Measurements from ENCODE around the gene IKZF4.
"Not testable (repeated sequence)": the region's sequence is repeated elsewhere in the genome, so short reads cannot be mapped to it uniquely, and the experiment has no call there.

IKZF4 gene

DNA sequence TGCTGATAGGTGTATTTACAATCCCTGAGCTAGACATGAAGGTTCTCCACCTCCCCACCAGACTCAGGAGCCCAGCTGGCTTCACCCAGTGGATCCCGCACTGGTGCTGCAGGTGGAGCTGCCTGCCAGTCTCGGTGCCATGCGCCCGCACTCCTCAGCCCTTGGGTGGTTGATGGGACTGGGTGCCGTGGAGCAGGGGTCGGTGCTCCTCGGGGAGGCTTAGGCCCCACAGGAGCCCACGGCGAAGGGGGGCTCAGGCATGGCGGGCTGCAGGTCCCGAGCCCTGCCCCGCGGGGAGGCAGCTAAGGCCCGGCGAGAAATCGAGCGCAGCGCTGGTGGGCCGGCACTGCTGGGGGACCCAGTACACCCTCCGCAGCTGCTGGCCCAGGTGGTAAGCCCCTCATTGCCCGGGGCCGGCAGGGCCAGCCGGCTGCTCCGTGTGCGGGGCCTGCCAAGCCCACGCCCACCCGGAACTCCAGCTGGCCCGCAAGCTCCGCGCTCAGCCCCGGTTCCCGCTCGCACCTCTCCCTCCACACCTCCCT is 20.8 kb upstream of the IKZF4 start:
- DNase-seq, result not testable (repeated sequence)

DNA sequence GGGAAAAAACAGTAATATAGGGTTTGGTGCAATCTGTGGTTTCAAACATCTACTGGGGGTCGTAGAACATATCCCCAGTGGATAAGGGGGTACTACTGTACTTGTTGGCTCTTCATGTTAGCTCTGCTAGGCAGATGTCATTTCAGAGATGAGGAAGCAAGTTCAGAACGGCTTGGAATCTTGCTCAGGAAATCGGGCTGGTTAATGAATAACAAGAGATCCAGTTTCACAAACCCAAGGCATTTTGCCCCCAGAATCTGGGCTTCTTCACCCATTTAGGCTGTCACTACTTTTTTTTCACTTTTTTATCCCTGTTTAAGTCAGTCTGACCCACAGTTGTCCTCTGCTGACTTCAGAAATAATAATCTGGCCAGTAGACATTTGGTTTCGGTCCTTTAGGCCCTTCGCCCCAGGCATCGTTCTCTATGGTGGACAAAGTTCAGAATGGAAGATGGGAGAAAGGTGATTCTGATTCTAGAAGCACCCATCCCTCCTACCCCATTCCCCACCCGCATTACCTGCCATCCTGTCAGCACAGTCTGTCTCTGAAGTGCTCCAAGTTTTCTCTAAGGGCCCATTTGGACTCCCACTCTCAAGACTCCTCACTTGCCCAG is 19.2 kb upstream of the IKZF4 start:
- DNase-seq, result no peak

DNA sequence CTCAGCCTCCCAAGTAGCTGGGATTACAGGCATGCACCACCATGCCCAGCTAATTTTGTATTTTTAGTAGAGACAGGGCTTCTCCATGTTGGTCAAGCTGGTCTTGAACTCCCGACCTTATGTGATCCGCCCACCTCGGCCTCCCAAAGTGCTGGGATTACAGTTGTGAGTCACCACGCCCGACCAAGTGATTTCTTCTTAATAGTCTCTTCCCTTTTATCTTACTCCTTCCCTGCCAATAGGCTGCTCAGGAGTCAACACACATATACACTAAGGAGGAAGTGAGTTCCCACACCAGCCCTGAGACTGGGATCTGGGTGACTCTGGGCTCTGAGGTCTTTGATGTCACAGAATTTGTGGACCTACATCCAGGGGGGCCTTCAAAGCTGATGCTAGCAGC is 17.5 kb upstream of the IKZF4 start:
- not testable (repeated sequence) for DNase-seq

DNA sequence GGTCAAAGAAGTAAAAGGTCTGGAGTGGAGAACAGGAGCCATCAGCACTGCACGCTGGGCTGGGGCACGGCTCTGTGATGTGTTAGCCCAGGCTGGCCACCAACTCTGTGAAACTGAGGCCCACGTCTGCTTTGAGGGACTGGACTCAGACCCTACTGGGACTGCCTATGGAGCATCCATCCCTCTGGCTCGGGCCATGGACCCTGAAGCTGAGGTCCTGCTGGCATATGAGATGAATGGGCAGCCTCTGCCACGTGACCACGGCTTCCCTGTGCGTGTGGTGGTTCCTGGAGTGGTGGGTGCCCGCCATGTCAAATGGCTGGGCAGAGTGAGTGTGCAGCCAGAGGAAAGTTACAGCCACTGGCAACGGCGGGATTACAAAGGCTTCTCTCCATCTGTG is 16.6 kb upstream of the IKZF4 start:
- DNase-seq, result no peak

DNA sequence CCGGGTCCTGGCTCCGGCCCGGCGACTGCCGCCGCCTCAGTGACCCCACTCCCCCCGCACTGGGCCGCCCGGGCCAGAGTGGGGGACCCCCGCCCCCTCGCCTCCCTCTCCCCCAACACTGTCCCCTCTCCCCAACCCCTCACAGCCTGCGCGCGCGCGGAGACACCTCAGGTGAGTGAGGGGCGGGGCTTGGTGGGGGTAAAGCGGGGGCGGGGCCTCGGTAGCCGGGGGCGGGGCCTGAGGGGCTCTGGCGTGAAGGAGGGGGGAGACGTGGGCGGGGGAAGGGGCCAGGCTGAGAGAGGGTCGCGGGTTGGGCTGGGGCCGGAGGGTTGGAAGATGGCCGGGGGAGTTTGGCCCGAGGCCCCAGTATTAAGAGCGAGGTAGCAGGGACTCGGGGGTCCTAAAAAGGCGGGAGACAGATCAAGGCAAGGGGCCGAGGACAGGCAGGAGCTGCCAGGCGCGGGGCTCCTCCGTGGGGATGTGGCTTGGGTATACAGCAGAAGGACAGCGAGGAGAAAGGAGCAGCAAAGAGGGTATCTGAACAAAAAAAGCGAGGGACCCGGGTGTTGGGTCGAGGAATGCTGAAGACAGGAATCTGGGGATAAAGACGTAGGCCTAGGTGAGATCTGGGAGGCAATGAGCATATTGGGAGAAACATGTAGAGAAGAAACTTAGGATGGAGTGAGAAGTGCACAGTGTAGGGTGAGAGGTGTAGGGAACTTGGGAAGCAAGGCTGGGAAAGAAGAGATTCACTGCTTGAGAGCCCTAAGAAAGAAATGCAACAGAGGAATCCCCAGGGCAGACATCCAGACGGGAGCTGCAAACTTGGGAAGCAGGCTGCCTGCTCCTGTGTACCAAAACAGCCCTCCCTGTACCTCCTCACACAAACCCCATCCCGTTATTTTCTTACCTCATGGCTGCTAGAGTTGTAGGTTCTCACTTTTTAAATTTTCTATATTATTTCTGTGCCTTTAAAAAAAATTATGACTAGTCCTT is 13.0 kb upstream of the IKZF4 start:
- DNase-seq, result peak; percentile 76

DNA sequence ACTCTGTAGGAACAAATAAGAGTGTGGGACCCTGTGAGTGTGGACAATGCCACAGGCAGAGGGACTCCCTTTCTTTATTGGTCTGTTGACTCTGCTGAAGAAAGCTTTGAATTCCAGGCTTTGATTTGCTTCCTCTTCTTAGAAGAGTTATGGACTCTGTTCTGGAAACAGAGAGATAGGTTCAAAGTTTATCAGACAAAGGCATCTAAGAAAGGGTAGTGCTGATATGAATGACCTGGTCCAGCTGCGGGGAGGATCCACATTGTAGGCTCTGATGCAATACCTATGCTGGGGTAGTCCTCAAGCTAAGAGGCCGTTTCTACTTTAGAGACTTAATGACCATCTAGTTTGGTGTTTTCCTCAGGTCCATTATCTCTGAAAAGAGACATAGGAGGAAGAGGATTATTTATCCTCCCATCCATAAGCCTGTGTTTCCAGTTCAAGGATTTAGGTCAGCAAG is 10.7 kb upstream of the IKZF4 start:
- no peak for DNase-seq

DNA sequence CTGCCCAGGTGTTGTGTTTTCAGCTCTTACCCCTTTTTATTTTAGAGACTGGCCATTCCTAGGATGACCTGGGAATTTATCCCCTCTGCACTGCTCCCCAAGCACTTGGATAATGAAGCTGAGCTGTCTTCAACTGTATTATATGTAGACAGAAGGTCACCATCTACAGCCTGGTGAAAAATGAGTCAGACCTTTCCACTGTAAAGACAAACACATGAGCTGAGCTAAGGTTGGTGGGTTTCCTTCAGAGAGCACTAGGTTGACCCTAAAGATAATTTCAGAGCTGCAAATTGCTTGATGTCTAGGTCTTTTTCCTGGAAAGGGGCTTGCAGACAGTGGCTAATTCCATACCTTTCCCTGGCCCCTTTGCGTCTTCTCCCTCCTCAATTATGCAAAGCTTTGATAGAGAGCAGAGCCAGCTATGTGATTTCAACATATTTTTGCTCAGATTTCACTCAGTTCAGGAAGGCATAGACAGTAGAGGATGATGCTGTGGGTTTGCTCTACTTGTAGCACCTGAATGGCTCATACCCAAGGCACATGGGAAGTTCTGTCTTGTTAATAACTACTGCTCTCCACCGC is 9.2 kb upstream of the IKZF4 start:
- no peak for DNase-seq

DNA sequence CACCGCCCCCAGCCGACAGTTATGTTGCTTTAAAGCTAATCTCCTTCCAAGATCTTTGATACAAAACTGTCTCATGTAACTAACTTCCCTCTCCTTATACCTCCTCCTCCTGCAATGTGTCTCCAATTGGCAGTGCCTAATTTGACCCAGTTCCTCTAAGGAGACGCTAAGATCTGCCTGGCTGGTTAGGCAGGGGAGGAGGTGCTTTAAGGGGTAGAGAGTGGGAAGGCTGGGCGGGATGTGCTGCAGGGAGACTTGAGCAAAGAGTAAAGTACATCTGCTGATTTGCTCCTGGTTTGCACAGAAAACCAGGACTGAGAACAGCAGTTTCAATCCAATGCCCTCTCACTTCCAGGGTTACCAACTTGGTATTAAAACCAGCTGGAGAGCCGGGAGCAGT is 7.4 kb upstream of the IKZF4 start:
- DNase-seq, result no peak

DNA sequence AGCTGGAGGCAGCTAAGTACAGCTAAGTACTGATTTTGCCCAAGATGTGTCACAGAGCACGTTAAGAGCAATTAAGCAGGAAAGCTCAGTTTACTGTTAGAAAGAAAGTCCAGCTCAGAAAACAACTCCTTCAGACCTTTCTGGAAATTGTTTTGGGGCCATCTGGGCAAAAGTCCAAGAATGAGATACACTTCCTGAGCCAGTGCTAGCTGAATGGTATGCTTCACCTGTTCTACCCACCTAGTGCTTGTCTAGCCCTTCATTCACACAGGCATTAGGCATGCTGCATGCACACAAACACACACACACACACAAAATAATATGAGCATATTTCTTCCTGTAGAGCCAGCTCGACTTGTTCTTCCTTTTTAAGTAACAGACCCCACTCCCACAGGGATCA is 6.6 kb upstream of the IKZF4 start:
- no peak for DNase-seq

DNA sequence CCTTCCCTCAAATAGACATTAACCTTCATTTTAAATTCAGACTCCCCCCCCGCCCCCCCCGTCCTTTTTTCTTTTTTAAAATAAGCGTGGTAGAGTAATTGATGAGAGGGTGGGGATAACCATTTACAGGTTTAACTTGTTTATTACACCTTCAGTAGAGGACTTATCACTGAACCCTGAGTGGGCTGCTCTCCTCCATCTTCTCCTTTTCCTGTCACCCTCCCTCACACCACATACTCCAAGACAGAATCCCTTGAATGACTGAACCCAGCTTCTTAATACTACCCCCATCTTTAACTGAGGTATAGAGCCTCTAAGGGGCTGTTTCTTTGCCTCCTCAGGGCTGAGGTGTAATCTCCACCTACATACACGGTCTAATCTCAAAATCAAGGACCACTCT is 3.7 kb upstream of the IKZF4 start:
- no peak for DNase-seq

DNA sequence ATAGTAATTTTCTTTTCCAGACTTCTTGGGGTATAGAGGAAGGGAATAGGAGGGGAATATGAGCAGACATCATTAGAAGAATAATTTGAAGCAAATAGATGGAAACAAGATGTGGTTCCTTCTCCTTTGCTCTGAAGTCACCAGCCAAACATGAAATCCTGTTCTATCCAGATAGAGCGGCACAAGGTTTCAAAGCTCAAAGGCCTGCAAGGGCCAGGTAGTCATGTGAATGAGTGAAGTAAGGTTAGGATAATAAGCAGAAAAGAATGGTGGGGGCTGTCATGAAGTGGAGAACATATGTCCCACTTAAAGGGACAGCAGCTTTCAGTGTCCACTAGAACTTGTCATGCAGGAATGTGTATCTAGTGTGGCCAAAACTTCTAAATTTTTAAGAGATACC is 2.5 kb upstream of the IKZF4 start:
- no peak for DNase-seq

DNA sequence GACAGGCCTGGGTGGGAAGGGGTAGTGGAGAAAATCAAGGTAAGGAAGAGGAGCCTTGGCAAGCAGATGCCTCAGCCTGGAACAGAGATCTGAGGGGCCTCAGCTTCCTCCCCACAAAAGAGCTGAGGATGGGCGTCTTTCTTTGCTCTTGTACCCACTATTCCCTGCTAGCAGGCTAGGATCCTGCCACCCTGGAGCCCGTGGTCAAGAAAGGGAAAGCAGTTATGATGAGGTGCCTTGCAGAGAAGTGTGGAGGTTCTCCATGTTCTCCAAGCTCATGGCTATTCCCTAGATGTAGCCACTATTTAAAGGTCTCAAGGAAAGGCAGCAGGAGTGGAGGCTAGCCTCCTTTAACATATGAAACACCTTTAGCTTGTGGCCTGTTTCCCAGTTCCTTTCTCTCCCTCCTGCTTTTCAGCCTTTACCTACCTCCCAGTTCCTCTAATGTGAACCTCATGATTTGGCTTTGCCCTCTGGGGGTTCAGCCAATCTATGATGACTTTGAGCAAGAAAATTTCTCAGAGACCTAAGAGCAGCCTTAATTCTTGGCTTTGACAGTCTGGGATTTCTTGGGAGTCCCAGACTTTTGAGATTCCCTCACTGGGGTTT is 1.1 kb downstream of the IKZF4 start:
- no peak for DNase-seq

DNA sequence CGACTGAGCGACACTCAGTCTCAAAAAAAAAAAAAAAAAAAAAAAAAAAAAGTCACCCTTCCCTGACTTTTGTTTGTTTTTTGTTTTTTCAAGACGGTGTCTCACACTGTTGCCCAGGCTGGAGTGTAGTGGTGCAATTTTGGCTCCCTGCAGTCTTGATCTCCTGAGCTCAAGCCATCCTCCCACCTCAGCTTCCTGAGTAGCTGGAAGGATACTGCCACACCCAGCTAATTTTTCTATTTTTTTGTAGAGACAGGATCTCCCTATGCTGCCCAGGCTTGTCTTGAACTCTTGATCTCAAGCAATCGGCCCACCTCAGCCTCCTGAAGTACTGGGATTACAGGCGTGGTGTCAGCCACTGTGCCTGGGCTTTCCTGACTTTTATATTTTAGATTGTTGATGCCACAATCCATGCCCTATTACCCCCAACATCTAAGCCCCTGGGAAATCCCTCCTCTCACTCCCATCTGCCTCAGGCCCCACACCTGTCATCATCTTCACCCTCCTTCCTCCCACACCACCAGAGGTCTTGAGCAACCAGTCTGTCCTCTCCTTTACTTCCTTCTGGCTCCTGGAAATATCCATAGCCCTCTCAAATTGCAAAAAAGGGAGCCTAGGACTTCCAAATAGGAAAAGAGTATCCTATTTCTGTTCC is 7.8 kb downstream of the IKZF4 start:
- no peak for DNase-seq

DNA sequence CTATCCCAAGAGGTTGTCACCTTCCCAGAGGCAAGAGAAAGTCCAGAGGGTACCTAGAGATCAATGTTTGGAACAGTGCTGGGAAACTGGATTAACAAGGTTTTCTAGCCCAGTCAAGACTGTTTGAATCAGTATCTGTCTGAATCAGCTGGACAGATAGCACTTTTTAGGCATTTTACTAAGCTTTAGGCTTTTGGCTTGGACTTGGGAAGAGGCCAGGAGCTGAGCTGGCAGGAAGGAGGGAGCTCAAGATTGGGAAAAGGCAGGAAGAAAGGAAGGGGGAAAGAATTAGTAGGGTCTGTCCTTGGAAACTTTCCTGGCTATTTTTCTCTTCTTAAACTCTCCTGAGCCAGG is 8.3 kb downstream of the IKZF4 start:
- DNase-seq, result no peak

DNA sequence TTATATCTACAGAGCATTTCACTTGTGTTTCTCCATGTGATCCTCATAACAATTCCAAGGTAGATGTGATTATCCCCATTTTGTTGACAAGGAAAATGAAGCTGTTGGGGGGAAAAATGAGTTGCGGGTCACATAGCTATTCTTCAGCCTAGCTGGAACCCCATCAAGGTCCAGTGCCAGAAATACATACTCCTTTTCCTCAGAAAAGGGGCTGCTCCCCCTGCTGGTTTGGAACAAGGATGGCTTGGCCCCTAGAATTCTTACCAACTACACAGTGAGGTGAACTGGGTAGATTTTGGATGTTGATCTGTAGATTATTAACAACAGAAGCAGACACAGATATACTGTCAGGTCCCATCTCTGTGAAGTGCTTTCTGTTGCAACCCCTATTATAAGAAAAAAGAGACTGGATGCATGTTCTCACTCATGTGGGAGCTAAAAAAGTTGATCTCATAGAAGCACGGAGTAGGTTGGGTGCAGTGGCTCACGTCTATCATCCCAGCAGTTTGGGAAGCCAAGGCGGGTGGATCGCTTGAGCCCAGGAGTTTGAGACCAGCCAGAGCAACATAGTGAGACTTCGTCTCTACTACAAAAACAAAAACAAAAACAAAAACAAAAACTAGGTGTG is 8.9 kb downstream of the IKZF4 start:
- peak; percentile 52 for DNase-seq

DNA sequence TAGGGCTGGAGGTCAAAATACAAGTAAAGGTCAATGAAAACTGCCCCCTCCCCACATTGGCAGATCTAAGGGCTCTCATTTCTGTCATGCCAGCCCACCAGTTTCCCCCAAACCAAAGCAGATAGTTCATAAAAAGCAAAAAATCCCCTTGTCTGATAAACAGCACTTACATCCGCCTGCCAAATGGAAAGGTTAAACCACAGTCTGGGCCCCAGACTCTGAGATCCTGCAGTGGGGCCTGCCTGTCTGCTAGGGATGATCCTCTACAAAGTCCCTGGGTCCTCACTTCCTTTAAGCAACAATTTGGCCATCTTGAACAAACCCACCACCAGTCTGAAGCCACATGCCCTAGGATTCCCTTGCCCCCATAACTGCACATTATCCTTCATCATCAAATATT is 11.1 kb downstream of the IKZF4 start:
- no peak for DNase-seq

DNA sequence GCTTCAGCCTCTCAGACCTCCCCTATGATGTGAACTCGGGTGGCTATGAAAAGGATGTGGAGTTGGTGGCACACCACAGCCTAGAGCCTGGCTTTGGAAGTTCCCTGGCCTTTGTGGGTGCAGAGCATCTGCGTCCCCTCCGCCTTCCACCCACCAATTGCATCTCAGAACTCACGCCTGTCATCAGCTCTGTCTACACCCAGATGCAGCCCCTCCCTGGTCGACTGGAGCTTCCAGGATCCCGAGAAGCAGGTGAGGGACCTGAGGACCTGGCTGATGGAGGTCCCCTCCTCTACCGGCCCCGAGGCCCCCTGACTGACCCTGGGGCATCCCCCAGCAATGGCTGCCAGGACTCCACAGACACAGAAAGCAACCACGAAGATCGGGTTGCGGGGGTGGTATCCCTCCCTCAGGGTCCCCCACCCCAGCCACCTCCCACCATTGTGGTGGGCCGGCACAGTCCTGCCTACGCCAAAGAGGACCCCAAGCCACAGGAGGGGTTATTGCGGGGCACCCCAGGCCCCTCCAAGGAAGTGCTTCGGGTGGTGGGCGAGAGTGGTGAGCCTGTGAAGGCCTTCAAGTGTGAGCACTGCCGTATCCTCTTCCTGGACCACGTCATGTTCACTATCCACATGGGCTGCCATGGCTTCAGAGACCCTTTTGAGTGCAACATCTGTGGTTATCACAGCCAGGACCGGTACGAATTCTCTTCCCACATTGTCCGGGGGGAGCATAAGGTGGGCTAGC is 13.9 kb downstream of the IKZF4 start:
- DNase-seq, result no peak

DNA sequence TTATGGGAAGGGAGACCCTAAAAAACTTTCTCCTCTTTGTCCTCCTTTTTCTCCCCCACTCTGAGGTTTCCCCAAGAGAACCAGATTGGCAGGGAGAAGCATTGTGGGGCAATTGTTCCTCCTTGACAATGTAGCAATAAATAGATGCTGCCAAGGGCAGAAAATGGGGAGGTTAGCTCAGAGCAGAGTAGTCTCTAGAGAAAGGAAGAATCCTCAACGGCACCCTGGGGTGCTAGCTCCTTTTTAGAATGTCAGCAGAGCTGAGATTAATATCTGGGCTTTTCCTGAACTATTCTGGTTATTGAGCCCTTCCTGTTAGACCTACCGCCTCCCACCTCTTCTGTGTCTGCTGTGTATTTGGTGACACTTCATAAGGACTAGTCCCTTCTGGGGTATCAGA is 16.3 kb downstream of the IKZF4 start:
- no peak for DNase-seq

DNA sequence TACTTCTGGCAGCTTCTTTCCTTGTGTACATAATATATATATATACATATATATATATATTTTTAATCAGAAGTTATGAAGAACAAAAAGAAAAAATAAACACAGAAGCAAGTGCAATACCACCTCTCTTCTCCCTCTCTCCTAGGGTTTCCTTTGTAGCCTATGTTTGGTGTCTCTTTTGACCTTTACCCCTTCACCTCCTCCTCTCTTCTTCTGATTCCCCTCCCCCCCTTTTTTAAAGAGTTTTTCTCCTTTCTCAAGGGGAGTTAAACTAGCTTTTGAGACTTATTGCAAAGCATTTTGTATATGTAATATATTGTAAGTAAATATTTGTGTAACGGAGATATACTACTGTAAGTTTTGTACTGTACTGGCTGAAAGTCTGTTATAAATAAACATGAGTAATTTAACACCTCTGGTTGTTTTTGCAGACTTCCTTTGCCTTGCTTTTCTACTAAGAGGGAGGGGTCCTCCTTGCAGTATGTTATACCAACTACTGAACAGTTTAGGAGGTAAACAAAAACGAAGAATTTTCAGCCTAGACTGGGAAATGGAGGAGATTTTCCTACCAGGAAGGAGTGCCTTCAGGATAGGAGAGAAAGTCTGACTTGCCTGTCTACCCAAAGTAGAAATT is 17.3 kb downstream of the IKZF4 start:
- no peak for DNase-seq

DNA sequence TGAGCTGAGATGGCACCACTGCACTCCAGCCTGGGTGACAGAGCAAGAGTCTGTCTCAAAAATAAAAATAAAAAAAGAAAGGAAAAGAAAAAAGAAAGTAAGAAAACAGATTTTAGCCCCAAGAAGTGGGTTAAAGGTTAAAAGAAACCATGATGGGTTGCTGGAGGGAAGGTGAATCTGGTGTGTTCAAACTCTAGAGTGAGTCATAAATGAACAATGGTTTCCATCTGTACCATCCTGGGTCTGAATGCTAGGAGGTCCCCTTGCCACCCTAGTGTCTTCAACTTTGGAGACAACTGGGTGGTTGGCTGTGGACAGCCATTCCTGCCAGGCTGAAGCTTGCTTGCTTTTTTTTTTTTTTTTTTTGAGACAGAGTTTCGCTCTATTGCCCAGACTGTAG is 19.3 kb downstream of the IKZF4 start:
- no peak for DNase-seq

DNA sequence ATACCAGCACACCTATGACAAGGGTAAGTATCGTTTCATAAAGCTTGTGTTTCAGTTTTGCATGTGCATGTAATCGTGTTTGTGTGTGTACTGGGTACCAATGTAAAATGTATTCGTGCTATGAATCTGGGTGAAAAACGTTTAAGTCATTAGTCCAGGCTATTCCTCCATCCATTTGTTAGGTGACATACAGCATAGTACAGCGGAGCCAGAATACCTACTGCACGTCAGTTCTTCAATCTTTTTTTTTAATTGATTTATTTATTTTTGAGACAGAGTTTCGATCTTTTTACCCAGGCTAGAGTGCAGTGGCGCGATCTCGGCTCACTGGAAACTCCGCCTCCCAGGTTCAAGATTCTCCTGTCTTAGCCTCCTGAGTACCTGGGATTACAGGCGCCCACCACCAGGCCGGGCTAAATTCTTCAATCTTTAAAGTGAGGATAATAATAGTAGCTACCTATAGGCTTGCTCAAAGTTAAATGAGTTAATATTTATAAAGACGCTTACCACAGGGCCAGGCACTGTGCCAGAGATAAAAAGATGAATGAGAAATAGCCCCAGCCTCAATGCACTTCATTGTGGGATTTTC is 20.2 kb downstream of the IKZF4 start:
- no peak for DNase-seq
